HL-60/S4 (cell line): ENCODE data around the gene SPOPL.
"Not testable (repeated sequence)": the region's sequence is repeated elsewhere in the genome, so short reads cannot be mapped to it uniquely, and the experiment has no call there.

Source experiments
- in situ Hi-C: fragments of 300-500 bp; cut with MboI; formaldehyde crosslinking; loops from 2 replicates; pipeline ENCODE4 v1.14.3; 2022; ENCODE audit warnings: low sequenced_read_pairs

The SPOPL gene

GRCh38 chr2:138522556-138522955 is 21.0 kb downstream of the SPOPL start:
- in situ Hi-C loops: no loop called here

- in situ Hi-C loops: not testable (repeated sequence)
These were observed 21.6 kb downstream of the SPOPL start for GRCh38 chr2:138523018-138523672.

GRCh38 chr2:138523673-138524042 is 22.1 kb downstream of the SPOPL start:
- in situ Hi-C loops: not testable (repeated sequence)

- in situ Hi-C loops: not testable (repeated sequence)
These were observed 22.8 kb downstream of the SPOPL start for GRCh38 chr2:138524353-138524752.

GRCh38 chr2:138531913-138532312 is 30.3 kb downstream of the SPOPL start:
- in situ Hi-C loops: no loop called here

DNA sequence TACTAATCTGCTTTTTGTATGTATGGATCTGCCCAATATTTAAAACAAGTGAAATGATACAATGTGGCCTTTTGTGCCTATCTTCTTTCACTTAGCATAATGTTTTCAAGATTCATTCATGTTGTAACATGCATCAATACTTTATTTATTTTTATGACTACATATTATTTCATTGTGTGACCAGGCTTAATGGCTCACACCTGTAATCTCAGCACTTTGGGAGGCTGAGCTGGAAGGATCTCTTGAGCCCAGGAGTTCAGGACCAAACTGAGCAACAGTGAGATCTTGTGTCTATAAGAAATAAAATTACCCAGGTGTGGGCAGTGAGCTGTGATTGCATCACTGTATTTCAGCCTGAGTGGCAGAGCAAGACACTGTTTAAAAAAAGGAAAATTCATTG is 33.2 kb downstream of the SPOPL start:
- in situ Hi-C loops: no loop called here

- in situ Hi-C loops: no loop called here
These were observed 34.7 kb downstream of the SPOPL start for GRCh38 chr2:138536302-138536701.

- in situ Hi-C loops: no loop called here
These were observed 35.2 kb downstream of the SPOPL start for GRCh38 chr2:138536740-138537139.

DNA sequence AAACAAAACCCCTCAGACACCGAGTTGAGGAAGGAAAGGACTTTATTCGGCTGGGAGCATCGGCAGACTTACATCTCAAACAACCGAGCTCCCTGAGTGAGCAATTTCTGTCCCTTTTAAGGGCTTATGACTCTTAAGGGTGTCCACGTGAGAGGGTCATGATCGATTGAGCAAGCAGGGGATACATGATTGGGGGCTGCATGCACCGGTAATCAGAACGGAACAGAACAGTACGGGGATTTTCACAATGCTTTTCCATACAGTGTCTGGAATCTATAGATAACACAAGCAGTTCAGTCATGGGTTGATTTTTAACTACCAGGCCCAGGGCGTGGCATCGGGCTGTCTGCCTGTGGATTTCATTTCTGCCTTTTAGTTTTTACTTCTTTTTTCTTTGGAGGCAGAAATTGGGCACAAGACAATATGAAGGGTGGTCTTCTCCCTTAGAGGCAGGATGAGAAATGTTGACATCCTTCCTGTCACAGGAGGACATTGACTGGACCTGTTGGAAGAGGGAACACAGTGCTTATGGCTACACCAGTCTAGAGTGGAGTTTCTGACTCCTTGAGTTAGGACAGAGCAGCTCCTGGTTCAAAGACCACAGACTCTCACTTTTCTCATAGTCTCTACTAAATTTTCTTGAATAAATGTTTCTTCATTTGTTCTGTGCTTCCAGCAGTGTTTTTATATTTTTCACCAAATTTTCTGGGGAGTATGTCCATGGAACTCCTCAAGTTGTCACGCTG is 35.8 kb downstream of the SPOPL start:
- in situ Hi-C loops: no loop called here

DNA sequence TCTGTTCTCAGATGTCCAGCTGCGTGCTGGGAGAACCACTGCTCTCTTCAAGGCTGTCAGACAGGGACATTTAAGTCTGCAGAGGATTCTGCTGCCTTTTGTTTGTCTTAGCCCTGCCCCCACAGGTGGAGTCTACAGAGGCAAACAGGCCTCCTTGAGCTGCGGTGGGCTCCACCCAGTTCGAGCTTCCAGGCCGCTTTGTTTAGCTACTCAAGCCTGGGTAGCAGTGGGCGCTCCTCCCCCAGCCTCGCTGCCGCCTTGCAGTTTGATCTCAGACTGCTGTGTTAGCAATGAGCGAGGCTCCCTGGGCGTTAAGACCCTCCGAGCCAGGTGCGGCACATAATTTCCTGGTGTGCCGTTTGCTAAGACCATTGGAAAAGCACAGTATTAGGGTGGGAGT is 42.6 kb downstream of the SPOPL start:
- in situ Hi-C loops: not testable (repeated sequence)

DNA sequence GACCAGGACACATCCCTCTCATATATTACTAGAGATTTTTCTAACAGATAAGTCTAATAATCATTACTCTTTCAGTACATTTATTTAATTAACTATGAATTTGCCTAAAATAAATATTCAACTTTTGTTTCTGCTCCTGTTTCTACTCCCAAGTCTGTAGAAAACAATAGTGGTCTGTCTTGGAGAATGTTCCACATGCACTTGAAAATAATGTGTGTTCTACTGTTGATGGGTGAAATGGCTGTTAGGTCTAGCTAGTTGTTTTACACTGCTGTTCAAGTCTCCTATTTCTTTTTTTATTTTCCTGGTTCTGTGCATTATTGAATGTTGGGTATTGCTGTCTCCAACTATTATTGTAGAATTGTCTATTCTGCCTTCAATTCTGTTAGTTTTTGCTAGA is 47.2 kb downstream of the SPOPL start:
- in situ Hi-C loops: no loop called here

GRCh38 chr2:138550172-138550571 is 48.6 kb downstream of the SPOPL start:
- in situ Hi-C loops: no loop called here

DNA sequence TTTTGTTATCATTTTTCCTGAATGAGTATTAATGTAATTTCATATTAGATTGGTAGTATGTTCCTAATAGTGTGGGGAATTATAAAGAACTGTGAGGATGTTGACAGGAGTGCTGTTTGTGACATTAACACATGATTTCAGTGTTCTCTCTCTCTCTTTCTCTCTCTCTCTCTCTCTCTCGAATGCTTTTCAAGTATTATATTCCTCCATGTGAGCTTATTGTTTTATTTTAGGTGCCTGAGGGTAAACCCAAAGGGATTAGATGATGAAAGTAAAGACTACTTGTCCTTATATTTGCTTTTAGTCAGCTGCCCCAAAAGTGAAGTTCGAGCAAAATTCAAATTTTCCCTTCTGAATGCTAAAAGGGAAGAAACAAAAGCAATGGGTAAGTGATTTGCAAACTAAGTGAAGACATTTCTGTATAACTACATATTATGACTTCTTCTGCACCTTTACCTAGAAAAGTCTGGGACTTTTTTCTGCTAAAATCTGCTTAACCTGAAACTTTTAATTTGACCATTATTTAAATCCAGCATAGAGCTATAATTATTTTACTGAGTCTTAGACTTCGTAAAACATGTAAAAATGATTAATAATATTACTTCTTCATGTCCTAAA is 49.2 kb downstream of the SPOPL start:
- in situ Hi-C loops: no loop called here

- in situ Hi-C loops: no loop called here
These were observed 52.6 kb downstream of the SPOPL start for GRCh38 chr2:138554123-138554522.

GRCh38 chr2:138559641-138560040 is 58.1 kb downstream of the SPOPL start:
- in situ Hi-C loops: no loop called here

DNA sequence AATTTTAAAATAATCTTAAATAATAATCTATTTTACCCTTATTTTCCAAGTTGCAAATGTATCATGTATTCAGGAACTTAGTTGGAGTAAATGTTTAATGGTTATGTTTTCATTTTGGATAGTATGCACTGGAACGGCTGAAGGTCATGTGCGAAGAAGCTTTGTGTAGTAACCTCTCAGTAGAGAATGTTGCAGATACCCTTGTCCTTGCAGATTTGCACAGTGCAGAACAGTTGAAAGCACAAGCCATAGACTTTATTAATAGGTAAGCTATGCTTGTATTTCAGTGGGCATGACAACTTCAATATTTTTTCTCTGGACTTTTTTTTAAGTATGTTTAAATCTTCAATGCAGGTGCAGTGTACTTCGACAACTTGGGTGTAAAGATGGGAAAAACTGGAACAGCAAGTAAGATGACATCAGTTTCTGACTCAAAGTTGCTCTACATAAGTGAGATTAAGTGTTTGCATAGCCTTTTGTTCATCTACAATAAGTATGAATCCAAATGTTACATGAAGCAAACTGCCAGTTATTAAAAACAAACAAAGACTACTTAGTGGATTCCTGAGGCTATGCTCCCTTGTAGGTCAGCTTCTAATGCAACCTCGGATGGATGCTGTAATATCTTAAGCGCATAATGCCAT is 63.1 kb downstream of the SPOPL start:
- in situ Hi-C loops: no loop called here

DNA sequence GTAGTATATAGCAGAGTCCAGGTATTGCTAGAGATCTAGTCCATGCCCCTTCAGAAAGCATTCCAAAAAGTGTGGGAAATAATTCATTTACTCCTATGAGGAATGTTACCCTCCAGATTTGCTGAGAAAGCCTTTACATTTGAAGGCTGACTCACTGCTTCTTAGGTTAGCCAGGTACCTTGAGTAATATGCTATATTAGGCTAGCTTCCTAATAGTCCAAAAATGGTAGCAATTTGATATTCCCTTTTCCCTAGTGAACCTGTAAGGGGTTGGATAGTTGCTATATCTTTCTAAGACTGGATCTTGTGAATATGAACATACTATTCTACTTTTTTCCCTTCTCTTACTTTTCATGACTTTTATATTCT is 63.6 kb downstream of the SPOPL start:
- in situ Hi-C loops: no loop called here

DNA sequence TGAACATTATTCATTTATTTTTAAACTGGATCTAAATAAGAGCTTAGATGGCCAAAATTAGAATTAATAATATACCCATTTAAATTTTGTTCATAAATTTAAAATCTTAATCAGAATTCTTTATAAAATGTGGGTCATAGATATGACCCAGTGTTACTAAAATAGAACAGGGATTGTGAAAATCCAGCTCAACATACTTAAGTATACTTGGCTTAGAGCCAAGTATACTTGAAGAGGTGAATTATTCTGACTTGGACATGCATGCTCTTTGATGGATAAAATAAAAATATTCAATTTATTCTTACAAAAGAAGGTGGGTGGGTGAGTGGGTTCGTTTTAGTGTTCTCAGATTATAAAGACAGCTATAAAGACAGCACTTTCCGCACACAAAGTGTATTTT is 70.7 kb downstream of the SPOPL start:
- in situ Hi-C loops: no loop called here

DNA sequence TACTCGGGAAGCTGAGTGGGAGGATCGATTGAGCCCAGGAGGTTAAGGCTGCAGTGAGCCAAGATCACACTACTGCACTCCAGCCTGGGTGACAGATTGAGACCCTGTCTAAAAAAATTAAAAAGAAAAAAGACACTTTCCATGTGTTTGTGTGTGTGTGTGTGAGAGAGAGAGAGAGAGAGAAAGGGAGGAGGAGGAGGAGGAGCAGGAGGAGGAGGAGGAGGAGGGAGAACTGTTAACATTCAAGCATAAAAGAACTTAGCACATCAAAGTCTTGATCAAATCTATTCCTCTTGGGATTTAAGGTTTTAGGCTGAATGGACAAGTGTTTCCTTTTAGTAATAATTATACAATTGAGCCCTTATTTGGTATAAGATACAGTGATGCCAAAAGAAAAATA is 75.5 kb downstream of the SPOPL start:
- in situ Hi-C loops: no loop called here

GRCh38 chr2:138579556-138579955 is 78.0 kb downstream of the SPOPL start:
- in situ Hi-C loops: no loop called here

DNA sequence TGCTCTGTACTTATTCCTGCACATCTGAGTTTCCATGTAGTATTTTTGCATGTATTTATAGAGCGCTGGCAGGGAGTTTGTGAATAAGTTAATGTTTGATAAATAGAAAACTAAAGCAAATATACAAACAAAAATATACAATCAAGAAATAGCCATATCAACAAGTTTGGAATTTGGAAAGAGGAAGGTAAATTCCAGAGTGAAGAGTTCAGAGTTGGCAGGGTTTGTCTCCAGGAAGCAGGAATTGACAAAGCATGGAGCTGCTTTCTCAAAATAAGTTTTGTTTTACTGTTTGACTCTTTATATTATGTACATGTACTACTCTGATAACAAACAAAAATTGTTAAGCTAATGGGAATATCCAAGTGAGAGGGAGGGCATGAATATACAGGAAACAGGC is 80.3 kb downstream of the SPOPL start:
- in situ Hi-C loops: no loop called here

- in situ Hi-C loops: no loop called here
These were observed 88.1 kb downstream of the SPOPL start for GRCh38 chr2:138589663-138590062.
